ENCODE data around the gene PRDM16.

GRCh38 chr1:3245344-3245743 is 176.3 kb downstream of the PRDM16 start:
- TF ChIP-seq CTCF (conservative IDR thresholded peaks at IDR 0.05; ENCODE audit: low read length) (no peak), EZH2phosphoT487 (IDR thresholded peaks at IDR 0.05; ENCODE audit: borderline replicate concordance, low read depth, low read length) (no peak)
